ENCODE results near the gene POLG. TPM values are rescaled to one million over a fixed set of nuclear protein-coding genes. Genes with fewer than 3 reads are reported as not detected.

The POLG gene
- total RNA-seq, result 59.4 and 72.1 TPM in 2 replicates

DNA sequence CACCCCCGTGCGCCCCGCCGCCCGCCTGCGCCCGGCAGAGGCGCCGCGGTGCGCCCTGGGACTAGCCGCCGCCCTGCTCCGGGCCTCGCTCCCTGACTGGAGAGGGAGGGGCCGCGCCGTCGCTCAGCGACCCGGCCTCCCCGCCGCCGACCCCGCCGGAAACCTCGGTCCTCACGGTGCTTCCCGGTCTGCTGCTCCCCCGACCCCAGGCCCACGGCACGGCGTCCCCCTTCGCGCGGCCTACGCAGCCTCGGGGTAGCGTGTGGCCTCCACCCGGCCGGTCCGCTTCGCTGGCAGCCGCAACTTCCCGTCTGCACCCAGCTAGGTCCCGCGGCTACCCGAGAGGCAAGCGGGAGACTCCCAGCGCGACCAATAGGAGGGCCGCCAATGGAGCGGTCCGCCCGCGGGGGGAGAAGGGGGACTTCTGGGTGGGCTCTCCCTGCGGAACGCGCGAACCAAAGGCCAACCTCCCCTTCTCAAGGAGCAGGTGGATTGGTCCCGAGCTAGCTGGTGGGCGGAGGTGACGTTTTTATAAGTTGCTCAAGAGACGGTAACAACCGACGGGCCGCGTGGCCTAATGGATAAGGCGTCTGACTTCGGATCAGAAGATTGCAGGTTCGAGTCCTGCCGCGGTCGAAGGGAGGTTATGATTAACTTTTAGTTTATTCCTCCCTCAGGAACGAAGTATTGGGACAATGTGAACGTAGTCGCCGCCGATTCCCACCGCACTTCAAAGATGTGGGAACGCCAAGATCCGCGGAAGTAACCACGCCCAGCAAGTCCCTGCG is at the start of gene POLG:
POLG (minus strand) TSS at position 315 of the 788 bp plus-strand sequence. CDS start 1,070 bp downstream, outside the sequence.

Other genes starting within 250 kb of the POLG start
- gene ABHD2, start 246.4 kb downstream of the POLG start, total RNA-seq, result 72.3 and 83.0 TPM in 2 replicates
- not detected in 2 replicates for gene RLBP1, start 113.2 kb downstream of the POLG start, total RNA-seq
- 6.3 and 11.3 TPM in 2 replicates for gene FANCI, start 90.8 kb downstream of the POLG start, total RNA-seq
- gene RHCG, start 161.8 kb upstream of the POLG start, total RNA-seq, result 0.07 and 0.50 TPM in 2 replicates
- gene TICRR, start 240.6 kb upstream of the POLG start, total RNA-seq, result 1.7 and 2.7 TPM in 2 replicates

Measured in smooth muscle cell of the pulmonary artery (primary cell).